Endothelial cell of umbilical vein (primary cell): ENCODE data around the gene TENT5C. TPM values are rescaled to one million over a fixed set of nuclear protein-coding genes. Genes with fewer than 3 reads are reported as not detected.

Experiments
- BruUV-seq: library from RNA; stranded (reverse); fragments of 400-500 nt; replicated peaks from 2 replicates; lab custom pipeline; 2021; lab: Mats Ljungman, UMichigan
- CTCF ChIA-PET: fragments of 300-600, 350-600 bp; sonication (Branson Sonifier 250); formaldehyde crosslinking; loops from one replicate; lab custom pipeline; 2021; ENCODE audit warnings: antibody characterized with exemption, inconsistent platforms; lab: Charles Lee
- POLR2A ChIA-PET: fragments of 300-600, 350-600 bp; sonication (Branson Sonifier 250); formaldehyde crosslinking; loops from one replicate; lab custom pipeline; 2021; ENCODE audit warnings: antibody characterized with exemption, inconsistent platforms; lab: Charles Lee
- DNase-seq: peaks from one replicate; pipeline ENCODE4 v3.0.0-alpha.2; 2011; ENCODE audit warnings: low read depth, low spot score
- FAIRE-seq: peaks from 2 replicates; lab custom pipeline; 2011; peaks lifted over from hg19 to GRCh38; lab: Jason Lieb, UNC
- H2AFZ ChIP-seq: 2 replicates; pipeline ENCODE4 v1.6.0; 2012; ENCODE audit warnings: low read depth, low read length, control low read depth, inconsistent platforms
- H3K27ac ChIP-seq: 2 replicates; pipeline ENCODE4 v1.5.1; 2011; ENCODE audit warnings: low read depth, mild to moderate bottlenecking, control low read depth, low read length, moderate library complexity; ENCODE audit not compliant: insufficient read depth
- H3K27me3 ChIP-seq, 2 experiments: 2 replicates each; pipeline versions ENCODE4 v1.6.0 to v1.6.1; 2011; ENCODE audit warnings: low read length in 2 of 2, mixed read lengths in 1 of 2; ENCODE audit not compliant: control insufficient read depth in 2 of 2, insufficient read depth in 2 of 2
- H3K36me3 ChIP-seq, 2 experiments: 2 replicates in 1 of 2; 3 replicates in 1 of 2; pipeline ENCODE4 v1.5.1; 2011; ENCODE audit warnings: low read length in 2 of 2, mild to moderate bottlenecking in 1 of 2, moderate library complexity in 1 of 2; ENCODE audit not compliant: control insufficient read depth in 2 of 2, insufficient read depth in 2 of 2; ENCODE audit errors: extremely low read depth in 1 of 2
- H3K4me1 ChIP-seq: 3 replicates; pipeline ENCODE4 v1.5.1; 2011; ENCODE audit warnings: mild to moderate bottlenecking, low read length; ENCODE audit not compliant: control insufficient read depth, insufficient read depth; ENCODE audit errors: extremely low read depth
- H3K4me2 ChIP-seq: 2 replicates; pipeline ENCODE4 v1.6.1; 2011; ENCODE audit warnings: low read length, control low read depth, mixed read lengths; ENCODE audit not compliant: insufficient read depth
- H3K4me3 ChIP-seq, 3 experiments: fragments of 200-600 bp in 1 of 3; sonication (generic), shearing (Covaris generic) in 1 of 3; replicated peaks in 1 of 3; 2 replicates each; pipeline ENCODE4 v1.5.1; 2011 to 2016; ENCODE audit warnings: control low read depth in 3 of 3, low read length in 3 of 3, mild to moderate bottlenecking in 2 of 3, inconsistent platforms in 1 of 3, low read depth in 1 of 3, moderate library complexity in 1 of 3; ENCODE audit not compliant: insufficient read depth in 1 of 3
- H3K79me2 ChIP-seq: 2 replicates; pipeline ENCODE4 v1.6.0; 2012; ENCODE audit warnings: low read length, inconsistent platforms; ENCODE audit not compliant: control insufficient read depth, insufficient read depth
- H3K9ac ChIP-seq: replicated peaks from 2 replicates; pipeline ENCODE3; 2011; ENCODE audit warnings: low read length, control low read depth; ENCODE audit not compliant: insufficient read depth; ENCODE audit errors: extremely low read depth
- H3K9me1 ChIP-seq: replicated peaks from 3 replicates; pipeline ENCODE4 v1.6.0; 2011; ENCODE audit warnings: mild to moderate bottlenecking, low read length; ENCODE audit not compliant: control insufficient read depth, insufficient read depth; ENCODE audit errors: extremely low read depth
- H3K9me3 ChIP-seq: replicated peaks from 2 replicates; pipeline ENCODE4 v1.5.1; 2012; ENCODE audit warnings: low read length, inconsistent platforms; ENCODE audit not compliant: control insufficient read depth, insufficient read depth
- H4K20me1 ChIP-seq: replicated peaks from 2 replicates; pipeline ENCODE3; 2011; ENCODE audit warnings: mild to moderate bottlenecking, low read length; ENCODE audit not compliant: control insufficient read depth, insufficient read depth; ENCODE audit errors: extremely low read depth
- EZH2 ChIP-seq: IDR thresholded peaks from 2 replicates; pipeline ENCODE4 v1.6.1; 2012; ENCODE audit warnings: borderline replicate concordance, low read depth, mild to moderate bottlenecking, moderate library complexity, low read length, inconsistent platforms; ENCODE audit not compliant: severe bottlenecking
- FOS ChIP-seq: IDR thresholded peaks from 2 replicates; pipeline ENCODE4 v1.6.1; 2011; ENCODE audit warnings: mild to moderate bottlenecking, low read length, moderate library complexity, borderline replicate concordance; ENCODE audit not compliant: insufficient read depth
- GATA2 ChIP-seq: IDR thresholded peaks from 2 replicates; pipeline ENCODE4 v1.7.0; 2011; ENCODE audit warnings: low read depth, mild to moderate bottlenecking, moderate library complexity, mixed read lengths, low read length; ENCODE audit not compliant: insufficient read length, insufficient read depth
- JUN ChIP-seq: IDR thresholded peaks from 2 replicates; pipeline ENCODE4 v1.6.1; 2011; ENCODE audit warnings: borderline replicate concordance, low read depth; ENCODE audit not compliant: insufficient read length, insufficient read depth
- MYC ChIP-seq: IDR thresholded peaks from one replicate; pipeline ENCODE4 v1.6.1; 2011; ENCODE audit warnings: mild to moderate bottlenecking, low read depth, low read length
- POLR2A ChIP-seq: IDR thresholded peaks from 2 replicates; pipeline ENCODE4 v1.6.1; 2012; ENCODE audit warnings: low read depth, mild to moderate bottlenecking, control low read depth, low read length
- POLR2AphosphoS5 ChIP-seq: IDR thresholded peaks from 2 replicates; pipeline ENCODE4 v1.6.1; 2012; ENCODE audit warnings: low read depth, mild to moderate bottlenecking, control low read depth, low read length, moderate library complexity; ENCODE audit not compliant: insufficient read depth
- dilution Hi-C: fragments of 300-500 bp; cut with MboI; formaldehyde crosslinking; loops from one replicate; pipeline ENCODE4 v1.15.0; 2019; ENCODE audit warnings: low sequenced_read_pairs; ENCODE audit not compliant: extremely low pct_ligation_motif_present
- intact Hi-C: fragments of 100-400 bp; cut with micrococcal nuclease; formaldehyde crosslinking; loops from one replicate; pipeline ENCODE4 v1.10.0; 2022
- polyA plus RNA-seq, 4 experiments: library from polyadenylated mRNA; depleted of rRNA in 3 of 4; stranded (reverse) in 3 of 4; unstranded in 1 of 4; fragments of >200 nt; gene quantifications; 2 replicates each; pipeline versions ENCODE4 v1.2.1 to v1.2.3, GENCODE V29; 2011 to 2012; ENCODE audit warnings: missing spikeins in 1 of 4
- total RNA-seq: library from RNA; stranded (reverse); gene quantifications from 2 replicates; pipeline ENCODE4 v1.2.3, GENCODE V29; 2021
- TF ChIP-seq, protein P1 (sequence below), 2 donors: IDR thresholded peaks; 1 replicate in 1 of 2; 2 replicates in 1 of 2; pipeline ENCODE4 v1.5.1; 2011; ENCODE audit warnings: low read length in 2 of 2, mild to moderate bottlenecking in 2 of 2, moderate library complexity in 2 of 2, control low read depth in 1 of 2, inconsistent platforms in 1 of 2, low read depth in 1 of 2; ENCODE audit not compliant: insufficient read depth in 1 of 2; ENCODE audit errors: extremely low read depth in 1 of 2
- TF ChIP-seq, protein P2 (sequence below): IDR thresholded peaks from 2 replicates; pipeline ENCODE4 v1.6.1; 2011; ENCODE audit not compliant: insufficient read depth, insufficient read length

The TENT5C gene
- total and polyA plus RNA-seq, 2 donors (not counting 3 experiments of a cell fraction or from before 2014, with no cell fraction given), result 0.06 to 0.22 TPM

DNA sequence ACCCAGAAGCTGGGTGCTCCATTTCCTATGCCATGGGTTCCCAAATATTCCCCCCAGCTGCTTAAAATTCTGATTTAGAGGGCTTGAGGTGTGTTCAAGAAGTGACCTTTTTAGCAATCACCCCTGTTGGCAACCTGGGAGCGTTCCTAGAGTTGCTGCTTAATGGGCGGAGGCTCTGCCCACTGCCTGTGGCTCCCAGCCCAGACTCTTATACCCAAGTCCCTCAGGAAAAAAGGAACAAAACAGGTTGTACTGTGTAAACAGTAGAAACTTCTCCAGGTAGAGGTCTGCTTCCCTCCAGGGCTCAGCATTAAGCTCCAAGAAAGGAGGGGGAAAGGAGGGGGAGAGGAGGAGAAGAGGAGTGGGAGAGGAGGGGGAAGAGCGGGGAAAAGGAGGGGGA lies 14.6 kb upstream of the TENT5C start:
- H3K9me1 ChIP-seq, result no peaks in the 10 kb centered on the region
- CTCF ChIA-PET, result interaction anchor here (1.0 to 1.3 kb wide), 2 partner anchors 57 to 163 kb away, joined by 3 read pairs; no protein-coding TSS in a partner anchor
- no peak overlapping the region for H3K4me2 ChIP-seq
- no peaks in the 10 kb centered on the region for H4K20me1 ChIP-seq
- POLR2A ChIA-PET, result no interaction called here
- no peak for DNase-seq
- intact Hi-C loops, result no loop called here
- no peaks in the 10 kb centered on the region for H3K9me3 ChIP-seq
- H3K79me2 ChIP-seq, result no peaks in the 10 kb centered on the region
- BruUV-seq, result no TSS peak
- no peak overlapping the region for H3K4me3 ChIP-seq
- dilution Hi-C loops, result no loop called here
- FAIRE-seq, result no peak
- H3K27me3 ChIP-seq, result no peaks in the 10 kb centered on the region
- H2AFZ ChIP-seq, result no peak overlapping the region
- no peak overlapping the region for H3K27ac ChIP-seq
- TF ChIP-seq POLR2AphosphoS5 (no peak), POLR2A (no peak), EZH2 (no peak), FOS (no peak), JUN (no peak), GATA2 (no peak), MYC (no peak)
- TF ChIP-seq, protein P1, sequence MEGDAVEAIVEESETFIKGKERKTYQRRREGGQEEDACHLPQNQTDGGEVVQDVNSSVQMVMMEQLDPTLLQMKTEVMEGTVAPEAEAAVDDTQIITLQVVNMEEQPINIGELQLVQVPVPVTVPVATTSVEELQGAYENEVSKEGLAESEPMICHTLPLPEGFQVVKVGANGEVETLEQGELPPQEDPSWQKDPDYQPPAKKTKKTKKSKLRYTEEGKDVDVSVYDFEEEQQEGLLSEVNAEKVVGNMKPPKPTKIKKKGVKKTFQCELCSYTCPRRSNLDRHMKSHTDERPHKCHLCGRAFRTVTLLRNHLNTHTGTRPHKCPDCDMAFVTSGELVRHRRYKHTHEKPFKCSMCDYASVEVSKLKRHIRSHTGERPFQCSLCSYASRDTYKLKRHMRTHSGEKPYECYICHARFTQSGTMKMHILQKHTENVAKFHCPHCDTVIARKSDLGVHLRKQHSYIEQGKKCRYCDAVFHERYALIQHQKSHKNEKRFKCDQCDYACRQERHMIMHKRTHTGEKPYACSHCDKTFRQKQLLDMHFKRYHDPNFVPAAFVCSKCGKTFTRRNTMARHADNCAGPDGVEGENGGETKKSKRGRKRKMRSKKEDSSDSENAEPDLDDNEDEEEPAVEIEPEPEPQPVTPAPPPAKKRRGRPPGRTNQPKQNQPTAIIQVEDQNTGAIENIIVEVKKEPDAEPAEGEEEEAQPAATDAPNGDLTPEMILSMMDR (IDR thresholded peaks at IDR 0.05; ENCODE audit: extremely low read depth in 1 of 2, insufficient read depth in 1 of 2, low read depth in 1 of 2, low read length in 2 of 2), result no peak
- TF ChIP-seq, protein P2, sequence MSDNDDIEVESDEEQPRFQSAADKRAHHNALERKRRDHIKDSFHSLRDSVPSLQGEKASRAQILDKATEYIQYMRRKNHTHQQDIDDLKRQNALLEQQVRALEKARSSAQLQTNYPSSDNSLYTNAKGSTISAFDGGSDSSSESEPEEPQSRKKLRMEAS, result no peak
- no peak overlapping the region for H3K9ac ChIP-seq
- H3K4me1 ChIP-seq, result no peaks in the 10 kb centered on the region
- no peaks in the 10 kb centered on the region for H3K36me3 ChIP-seq
